Neural progenitor cell (in vitro differentiated cells): ENCODE data around the gene NEU1. TPM values are rescaled to one million over a fixed set of nuclear protein-coding genes. Genes with fewer than 3 reads are reported as not detected.
"Not testable (repeated sequence)": the region's sequence is repeated elsewhere in the genome, so short reads cannot be mapped to it uniquely, and the experiment has no call there.

Source experiments
- DNase-seq: peaks from one replicate; pipeline ENCODE4 v3.0.0-alpha.2; 2016; ENCODE audit warnings: low spot score
- H2AFZ ChIP-seq: fragments of 200-600 bp; sonication (generic); replicated peaks from 2 replicates; pipeline ENCODE4 v1.6.1; 2016; ENCODE audit warnings: antibody characterized with exemption
- H3F3A ChIP-seq: fragments of 200-600 bp; sonication (generic); 2 replicates; pipeline ENCODE4 v1.6.1; 2016; ENCODE audit warnings: antibody characterized with exemption, low read depth
- H3K27ac ChIP-seq: fragments of 200-600 bp; sonication (generic); 2 replicates; pipeline ENCODE4 v1.5.1; 2016; ENCODE audit warnings: mild to moderate bottlenecking
- H3K27me3 ChIP-seq: fragments of 200-600 bp; sonication (generic); 2 replicates; pipeline ENCODE4 v1.6.1; 2016; ENCODE audit warnings: mild to moderate bottlenecking, moderate library complexity
- H3K36me3 ChIP-seq: fragments of 200-600 bp; sonication (generic); 2 replicates; pipeline ENCODE4 v1.5.1; 2016
- H3K4me1 ChIP-seq: fragments of 200-600 bp; sonication (generic); 2 replicates; pipeline ENCODE4 v1.6.1; 2016; ENCODE audit warnings: mixed run types
- H3K4me2 ChIP-seq: fragments of 200-600 bp; sonication (generic); 2 replicates; pipeline ENCODE4 v1.6.1; 2016
- H3K4me3 ChIP-seq: fragments of 200-600 bp; sonication (generic); 2 replicates; pipeline ENCODE4 v1.5.1; 2016
- H3K79me2 ChIP-seq: fragments of 200-600 bp; sonication (generic); 2 replicates; pipeline ENCODE4 v1.6.1; 2016; ENCODE audit warnings: low read depth
- H3K9ac ChIP-seq: fragments of 200-600 bp; sonication (generic); 2 replicates; pipeline ENCODE4 v1.6.1; 2016
- H3K9me3 ChIP-seq: fragments of 200-600 bp; sonication (generic); 2 replicates; pipeline ENCODE4 v1.5.1; 2016; ENCODE audit warnings: low read depth
- H4K20me1 ChIP-seq: fragments of 200-600 bp; sonication (generic); 2 replicates; pipeline ENCODE4 v1.6.1; 2016; ENCODE audit warnings: low read depth
- H3K27ac Mint-ChIP-seq: 3 replicates; pipeline ENCODE4 v1.8.0; 2021; ENCODE audit warnings: mixed read lengths
- H3K27me3 Mint-ChIP-seq: 2 replicates; pipeline ENCODE4 v1.8.0; 2022; ENCODE audit warnings: low read depth, mild to moderate bottlenecking, inconsistent platforms, moderate library complexity, mixed read lengths; ENCODE audit not compliant: insufficient read depth
- H3K36me3 Mint-ChIP-seq: 3 replicates; pipeline ENCODE4 v1.8.0; 2021; ENCODE audit warnings: mixed read lengths
- H3K4me1 Mint-ChIP-seq: 3 replicates; pipeline ENCODE4 v1.8.0; 2021; ENCODE audit warnings: mixed read lengths
- H3K4me3 Mint-ChIP-seq: 3 replicates; pipeline ENCODE4 v1.8.0; 2021; ENCODE audit warnings: mild to moderate bottlenecking, moderate library complexity, mixed read lengths
- H3K9me3 Mint-ChIP-seq: 3 replicates; pipeline ENCODE4 v1.8.0; 2020; ENCODE audit warnings: mixed read lengths
- EZH2 ChIP-seq: fragments of 200-600 bp; sonication (generic); IDR thresholded peaks from 2 replicates; pipeline ENCODE4 v1.6.1; 2017; ENCODE audit warnings: antibody characterized with exemption, mild to moderate bottlenecking, moderate library complexity
- EZH2phosphoT487 ChIP-seq: fragments of 200-600 bp; sonication (generic); IDR thresholded peaks from 2 replicates; pipeline ENCODE4 v1.6.1; 2017; ENCODE audit warnings: antibody characterized with exemption
- total RNA-seq: library from RNA; depleted of rRNA; stranded (reverse); fragments of >200 nt; gene quantifications from 2 replicates; pipeline ENCODE4 v1.2.3, GENCODE V29; 2015; ENCODE audit warnings: low replicate concordance
- TF ChIP-seq, protein P1 (sequence below): fragments of 200-600 bp; sonication (generic); IDR thresholded peaks from 2 replicates; pipeline ENCODE4 v1.5.1; 2017; ENCODE audit warnings: antibody characterized with exemption, mild to moderate bottlenecking

NEU1 gene
- total RNA-seq, 1 donor from 2014 or later, result 17.4 TPM

GRCh38 chr6:31821301-31822035, 41.2 kb downstream of the NEU1 start:
- peaks cover 9% of the 10 kb centered on the region for H3K4me1 ChIP-seq
- Mint-ChIP-seq H3K27me3 (peaks cover 2% of the 10 kb centered on the region), H3K4me3 (peak overlapping the region; percentile 89), H3K27ac (peak overlapping the region; percentile 94), H3K4me1 (peaks cover 38% of the 10 kb centered on the region), H3K36me3 (peaks cover 4% of the 10 kb centered on the region), H3K9me3 (peaks cover 12% of the 10 kb centered on the region)
- peaks cover 11% of the 10 kb centered on the region for H3K79me2 ChIP-seq
- no peaks in the 10 kb centered on the region for H3K36me3 ChIP-seq
- H3K27ac ChIP-seq, result no peak overlapping the region
- H2AFZ ChIP-seq, result peak overlapping the region; percentile 93
- H4K20me1 ChIP-seq, result no peaks in the 10 kb centered on the region
- H3K4me2 ChIP-seq, result peak overlapping the region; percentile 78
- no peaks in the 10 kb centered on the region for H3K27me3 ChIP-seq
- peak; percentile 74 for DNase-seq
- H3K4me3 ChIP-seq, result peak overlapping the region; percentile 64
- H3F3A ChIP-seq, result peaks cover 66% of the 10 kb centered on the region
- no peak overlapping the region for H3K9ac ChIP-seq
- TF ChIP-seq EZH2phosphoT487 (no peak), EZH2 (no peak)
- TF ChIP-seq, protein P1, sequence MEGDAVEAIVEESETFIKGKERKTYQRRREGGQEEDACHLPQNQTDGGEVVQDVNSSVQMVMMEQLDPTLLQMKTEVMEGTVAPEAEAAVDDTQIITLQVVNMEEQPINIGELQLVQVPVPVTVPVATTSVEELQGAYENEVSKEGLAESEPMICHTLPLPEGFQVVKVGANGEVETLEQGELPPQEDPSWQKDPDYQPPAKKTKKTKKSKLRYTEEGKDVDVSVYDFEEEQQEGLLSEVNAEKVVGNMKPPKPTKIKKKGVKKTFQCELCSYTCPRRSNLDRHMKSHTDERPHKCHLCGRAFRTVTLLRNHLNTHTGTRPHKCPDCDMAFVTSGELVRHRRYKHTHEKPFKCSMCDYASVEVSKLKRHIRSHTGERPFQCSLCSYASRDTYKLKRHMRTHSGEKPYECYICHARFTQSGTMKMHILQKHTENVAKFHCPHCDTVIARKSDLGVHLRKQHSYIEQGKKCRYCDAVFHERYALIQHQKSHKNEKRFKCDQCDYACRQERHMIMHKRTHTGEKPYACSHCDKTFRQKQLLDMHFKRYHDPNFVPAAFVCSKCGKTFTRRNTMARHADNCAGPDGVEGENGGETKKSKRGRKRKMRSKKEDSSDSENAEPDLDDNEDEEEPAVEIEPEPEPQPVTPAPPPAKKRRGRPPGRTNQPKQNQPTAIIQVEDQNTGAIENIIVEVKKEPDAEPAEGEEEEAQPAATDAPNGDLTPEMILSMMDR, result no peak
- H3K9me3 ChIP-seq, result no peaks in the 10 kb centered on the region

DNA sequence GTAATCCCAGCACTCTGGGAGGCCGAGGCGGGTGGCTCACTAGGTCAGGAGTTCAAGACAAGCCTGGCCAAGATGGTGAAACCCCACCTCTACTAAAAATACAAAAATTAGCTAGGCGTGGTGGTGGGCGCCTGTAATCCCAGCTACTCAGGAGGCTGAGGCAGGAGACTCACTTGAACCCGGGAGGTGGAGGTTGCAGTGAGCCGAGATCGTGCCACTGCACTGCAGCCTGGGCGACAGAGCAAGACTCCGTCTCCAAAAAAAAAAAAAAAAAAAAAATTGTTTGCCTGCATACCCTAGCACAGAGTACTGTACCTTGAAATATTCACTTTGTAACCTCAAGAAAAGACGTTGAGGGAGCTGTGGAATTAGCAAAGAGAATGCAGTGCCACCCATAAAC, 42.2 kb downstream of the NEU1 start:
- Mint-ChIP-seq H3K4me3 (peak overlapping the region; percentile 89), H3K4me1 (peaks cover 31% of the 10 kb centered on the region), H3K9me3 (peaks cover 14% of the 10 kb centered on the region)
- H3K9ac ChIP-seq, H3K36me3 ChIP-seq, H4K20me1 ChIP-seq, H3K4me2 ChIP-seq, H3K4me3 ChIP-seq, H2AFZ ChIP-seq, H3K27ac Mint-ChIP-seq, H3K27ac ChIP-seq, H3K27me3 ChIP-seq, H3K27me3 Mint-ChIP-seq, H3K9me3 ChIP-seq, H3K4me1 ChIP-seq, H3K36me3 Mint-ChIP-seq, DNase-seq: not testable (repeated sequence)
- H3F3A ChIP-seq, result peaks cover 58% of the 10 kb centered on the region
- peaks cover 11% of the 10 kb centered on the region for H3K79me2 ChIP-seq

- Histone ChIP-seq H3K36me3 (no peaks in the 10 kb centered on the region), H3K4me1 (peaks cover 6% of the 10 kb centered on the region), H3K27me3 (no peaks in the 10 kb centered on the region), H2AFZ (no peak overlapping the region), H3K27ac (no peak overlapping the region), H3K9ac (no peak overlapping the region), H4K20me1 (no peaks in the 10 kb centered on the region), H3K9me3 (no peaks in the 10 kb centered on the region), H3F3A (peaks cover 58% of the 10 kb centered on the region), H3K4me3 (no peak overlapping the region), H3K4me2 (no peak overlapping the region), H3K79me2 (peaks cover 11% of the 10 kb centered on the region)
- H3K4me1 Mint-ChIP-seq, result peaks cover 26% of the 10 kb centered on the region
- H3K27ac Mint-ChIP-seq, result no peak overlapping the region
- peaks cover 15% of the 10 kb centered on the region for H3K9me3 Mint-ChIP-seq
- H3K36me3 Mint-ChIP-seq, result peaks cover 4% of the 10 kb centered on the region
- H3K4me3 Mint-ChIP-seq, result no peak overlapping the region
- no peak for TF ChIP-seq EZH2
- no peak for TF ChIP-seq EZH2phosphoT487
- TF ChIP-seq, protein P1, result no peak
- no peaks in the 10 kb centered on the region for H3K27me3 Mint-ChIP-seq
- no peak for DNase-seq
Observed at GRCh38 chr6:31819871-31820299, 42.7 kb downstream of the NEU1 start.

- H3K36me3 ChIP-seq, H3K9me3 ChIP-seq, H3K27me3 ChIP-seq, H3K27me3 Mint-ChIP-seq, H3K27ac ChIP-seq, H2AFZ ChIP-seq, DNase-seq, H3K27ac Mint-ChIP-seq, H3K9ac ChIP-seq, H3K36me3 Mint-ChIP-seq, H4K20me1 ChIP-seq: not testable (repeated sequence)
- peaks cover 13% of the 10 kb centered on the region for H3K4me1 ChIP-seq
- peak overlapping the region; percentile 57 for H3K4me2 ChIP-seq
- Mint-ChIP-seq H3K4me1 (peaks cover 28% of the 10 kb centered on the region), H3K4me3 (peak overlapping the region; percentile 48), H3K9me3 (peaks cover 15% of the 10 kb centered on the region)
- H3K4me3 ChIP-seq, result peak overlapping the region; percentile 34
- peaks cover 59% of the 10 kb centered on the region for H3F3A ChIP-seq
- peaks cover 11% of the 10 kb centered on the region for H3K79me2 ChIP-seq
Observed at GRCh38 chr6:31817929-31818511, 44.6 kb downstream of the NEU1 start.

DNA sequence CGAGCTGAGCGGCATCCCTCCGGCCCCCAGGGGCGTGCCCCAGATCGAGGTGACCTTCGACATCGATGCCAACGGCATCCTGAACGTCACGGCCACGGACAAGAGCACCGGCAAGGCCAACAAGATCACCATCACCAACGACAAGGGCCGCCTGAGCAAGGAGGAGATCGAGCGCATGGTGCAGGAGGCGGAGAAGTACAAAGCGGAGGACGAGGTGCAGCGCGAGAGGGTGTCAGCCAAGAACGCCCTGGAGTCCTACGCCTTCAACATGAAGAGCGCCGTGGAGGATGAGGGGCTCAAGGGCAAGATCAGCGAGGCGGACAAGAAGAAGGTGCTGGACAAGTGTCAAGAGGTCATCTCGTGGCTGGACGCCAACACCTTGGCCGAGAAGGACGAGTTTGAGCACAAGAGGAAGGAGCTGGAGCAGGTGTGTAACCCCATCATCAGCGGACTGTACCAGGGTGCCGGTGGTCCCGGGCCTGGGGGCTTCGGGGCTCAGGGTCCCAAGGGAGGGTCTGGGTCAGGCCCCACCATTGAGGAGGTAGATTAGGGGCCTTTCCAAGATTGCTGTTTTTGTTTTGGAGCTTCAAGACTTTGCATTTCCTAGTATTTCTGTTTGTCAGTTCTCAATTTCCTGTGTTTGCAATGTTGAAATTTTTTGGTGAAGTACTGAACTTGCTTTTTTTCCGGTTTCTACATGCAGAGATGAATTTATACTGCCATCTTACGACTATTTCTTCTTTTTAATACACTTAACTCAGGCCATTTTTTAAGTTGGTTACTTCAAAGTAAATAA, 45.3 kb downstream of the NEU1 start:
- not testable (repeated sequence) for H3K36me3 Mint-ChIP-seq, H3K9ac ChIP-seq, H3K27me3 Mint-ChIP-seq, H2AFZ ChIP-seq, H3K36me3 ChIP-seq, H4K20me1 ChIP-seq, H3K9me3 ChIP-seq, H3K27me3 ChIP-seq, DNase-seq, H3K27ac Mint-ChIP-seq, H3K27ac ChIP-seq
- Mint-ChIP-seq H3K4me3 (peak overlapping the region; percentile 48), H3K9me3 (peaks cover 15% of the 10 kb centered on the region), H3K4me1 (peaks cover 22% of the 10 kb centered on the region)
- Histone ChIP-seq H3K4me2 (peak overlapping the region; percentile 57), H3K4me3 (peak overlapping the region; percentile 34), H3K79me2 (peaks cover 11% of the 10 kb centered on the region), H3F3A (peaks cover 63% of the 10 kb centered on the region), H3K4me1 (peaks cover 13% of the 10 kb centered on the region)
